ENCODE measurements around the gene SLC16A3. TPM values are rescaled to one million over a fixed set of nuclear protein-coding genes. Genes with fewer than 3 reads are reported as not detected.

SLC16A3 gene
- total RNA-seq, 1 donor from 2014 or later: 1.5 TPM

- Mint-ChIP-seq H3K4me3 (no peak overlapping the region), H3K9me3 (no peaks in the 10 kb centered on the region), H3K36me3 (ENCODE audit: low read depth) (peaks cover 4% of the 10 kb centered on the region), H3K4me1 (no peaks in the 10 kb centered on the region), H3K27me3 (ENCODE audit: low read depth) (no peaks in the 10 kb centered on the region), H3K27ac (ENCODE audit: unreplicated experiment) (no peak overlapping the region)
- DNase-seq (ENCODE audit: low read depth, low spot score): no peak
- no peak for TF ChIP-seq CTCF (conservative IDR thresholded peaks at IDR 0.05)
Measured at GRCh38 chr17:82195675-82196672, 32.9 kb upstream of the SLC16A3 start.

GRCh38 chr17:82198092-82198491 lies 30.8 kb upstream of the SLC16A3 start:
- Mint-ChIP-seq H3K4me1 (no peaks in the 10 kb centered on the region), H3K36me3 (ENCODE audit: low read depth) (peaks cover 4% of the 10 kb centered on the region), H3K27ac (ENCODE audit: unreplicated experiment) (peak overlapping the region; percentile 87)

GRCh38 chr17:82199496-82199895 lies 29.3 kb upstream of the SLC16A3 start:
- Mint-ChIP-seq H3K27ac (ENCODE audit: unreplicated experiment) (no peak overlapping the region), H3K9me3 (no peaks in the 10 kb centered on the region), H3K36me3 (ENCODE audit: low read depth) (peaks cover 4% of the 10 kb centered on the region), H3K27me3 (ENCODE audit: low read depth) (no peaks in the 10 kb centered on the region), H3K4me1 (no peaks in the 10 kb centered on the region), H3K4me3 (no peak overlapping the region)
- TF ChIP-seq CTCF (conservative IDR thresholded peaks at IDR 0.05): no peak
- no peak for DNase-seq (ENCODE audit: low read depth, low spot score)

More at GRCh38 chr17:82198092-82198491, 30.8 kb upstream of the SLC16A3 start:
- no peaks in the 10 kb centered on the region for H3K27me3 Mint-ChIP-seq (ENCODE audit: low read depth)
- no peaks in the 10 kb centered on the region for H3K9me3 Mint-ChIP-seq
- H3K4me3 Mint-ChIP-seq: no peak overlapping the region
- no peak for DNase-seq (ENCODE audit: low read depth, low spot score)
- no peak for TF ChIP-seq CTCF (conservative IDR thresholded peaks at IDR 0.05)

GRCh38 chr17:82200135-82200534 lies 28.7 kb upstream of the SLC16A3 start:
- H3K4me3 Mint-ChIP-seq: no peak overlapping the region
- no peak for DNase-seq (ENCODE audit: low read depth, low spot score)
- no peaks in the 10 kb centered on the region for H3K27me3 Mint-ChIP-seq (ENCODE audit: low read depth)
- H3K36me3 Mint-ChIP-seq (ENCODE audit: low read depth): peaks cover 4% of the 10 kb centered on the region
- no peaks in the 10 kb centered on the region for H3K4me1 Mint-ChIP-seq
- no peaks in the 10 kb centered on the region for H3K9me3 Mint-ChIP-seq
- no peak overlapping the region for H3K27ac Mint-ChIP-seq (ENCODE audit: unreplicated experiment)
- no peak for TF ChIP-seq CTCF (conservative IDR thresholded peaks at IDR 0.05)

- H3K36me3 Mint-ChIP-seq (ENCODE audit: low read depth): peaks cover 4% of the 10 kb centered on the region
- no peak for TF ChIP-seq CTCF (conservative IDR thresholded peaks at IDR 0.05)
- no peaks in the 10 kb centered on the region for H3K27me3 Mint-ChIP-seq (ENCODE audit: low read depth)
- H3K9me3 Mint-ChIP-seq: no peaks in the 10 kb centered on the region
- H3K27ac Mint-ChIP-seq (ENCODE audit: unreplicated experiment): no peak overlapping the region
- peaks cover 6% of the 10 kb centered on the region for H3K4me1 Mint-ChIP-seq
- H3K4me3 Mint-ChIP-seq: no peak overlapping the region
- DNase-seq (ENCODE audit: low read depth, low spot score): no peak
Measured at GRCh38 chr17:82200743-82201497, 27.9 kb upstream of the SLC16A3 start.

Data from neural crest cell (in vitro differentiated cells).